ENCODE results near the gene EREG.

- TF ChIP-seq CTCF (IDR thresholded peaks at IDR 0.05 in 8 of 11, conservative IDR thresholded peaks at IDR 0.05 in 3 of 11): no peak
- no peak for TF ChIP-seq POLR2A (IDR thresholded peaks at IDR 0.05)
- no peak for TF ChIP-seq POLR2AphosphoS5 (IDR thresholded peaks at IDR 0.05)
Observed at GRCh38 chr4:74330295-74330750, 34.6 kb upstream of the EREG start.

Data from spleen (tissue), 7 donors.